GM19043 (cell line): ENCODE results near the gene RECQL.
A peak's percentile ranks its signal among the peaks of the same experiment; 100 is the strongest.

Experiments used
- ATAC-seq: cut with Tn5 transposase; IDR thresholded peaks from one replicate; pipeline ENCODE4 v1.9.1; 2021; ENCODE audit warnings: low read depth; ENCODE audit not compliant: unreplicated experiment

RECQL gene

GRCh38 chr12:21501258-21502163 lies at the start of gene RECQL, which contains the start of gene GOLT1B:
RECQL (minus strand) TSS chr12:21501635; CDS start chr12:21499570, 2,065 bp downstream.
GOLT1B (plus strand) TSS chr12:21501789; CDS start chr12:21501924, 135 bp downstream.
- ATAC-seq, result peak; percentile 98

- ATAC-seq, result no peak
These were observed 46.0 kb upstream of the RECQL start for GRCh38 chr12:21547437-21547836.

- ATAC-seq, result no peak
These were observed 45.3 kb upstream of the RECQL start for GRCh38 chr12:21546716-21547115.

- no peak for ATAC-seq
These were observed 44.1 kb upstream of the RECQL start for GRCh38 chr12:21545557-21545956.

- no peak for ATAC-seq
These were observed 41.7 kb upstream of the RECQL start for GRCh38 chr12:21543151-21543550.

- ATAC-seq, result no peak
These were observed 41.0 kb upstream of the RECQL start for GRCh38 chr12:21542403-21542802.

- ATAC-seq, result no peak
These were observed 40.3 kb upstream of the RECQL start for GRCh38 chr12:21541773-21542172.

GRCh38 chr12:21539797-21540196 lies 38.4 kb upstream of the RECQL start:
- no peak for ATAC-seq

- ATAC-seq, result no peak
These were observed 36.7 kb upstream of the RECQL start for GRCh38 chr12:21538061-21538653.

GRCh38 chr12:21529456-21529855 lies 28.0 kb upstream of the RECQL start:
- ATAC-seq, result no peak

GRCh38 chr12:21528953-21529352 lies 27.5 kb upstream of the RECQL start:
- no peak for ATAC-seq

GRCh38 chr12:21527451-21528180 lies 26.2 kb upstream of the RECQL start:
- ATAC-seq, result peak; percentile 90

- ATAC-seq, result no peak
These were observed 25.4 kb upstream of the RECQL start for GRCh38 chr12:21526721-21527345.

GRCh38 chr12:21526053-21526452 lies 24.6 kb upstream of the RECQL start, which contains the start of gene SPX:
SPX (plus strand) TSS chr12:21526296; CDS start chr12:21526473, 177 bp downstream.
- ATAC-seq, result no peak

- ATAC-seq, result no peak
These were observed 21.7 kb upstream of the RECQL start for GRCh38 chr12:21523148-21523547.

- no peak for ATAC-seq
These were observed 20.1 kb upstream of the RECQL start for GRCh38 chr12:21521541-21521940.

GRCh38 chr12:21518451-21518850 lies 17.0 kb upstream of the RECQL start:
- ATAC-seq, result no peak

- no peak for ATAC-seq
These were observed 14.8 kb upstream of the RECQL start for GRCh38 chr12:21516281-21516680.

GRCh38 chr12:21509768-21510167 lies 8.3 kb upstream of the RECQL start:
- ATAC-seq, result peak; percentile 91

GRCh38 chr12:21507849-21508248 lies 6.4 kb upstream of the RECQL start:
- no peak for ATAC-seq

- ATAC-seq, result no peak
These were observed 4.5 kb upstream of the RECQL start for GRCh38 chr12:21505888-21506287.
